Breast epithelium (tissue), 4 donors: ENCODE results near the gene ATG2A. TPM values are rescaled to one million over a fixed set of nuclear protein-coding genes. Genes with fewer than 3 reads are reported as not detected.

Experiments
- DNase-seq, 2 donors: peaks; one replicate each; pipeline ENCODE4 v3.0.0-alpha.2; 2019; ENCODE audit warnings: low spot score in 2 of 2
- H3K27ac ChIP-seq, 2 donors: fragments of 200-600 bp; sonication (generic) in 1 of 2; one replicate each; pipeline ENCODE4 v1.5.1; 2016 to 2019; ENCODE audit warnings: mild to moderate bottlenecking in 1 of 2
- H3K27me3 ChIP-seq, 2 donors: fragments of 200-600 bp; sonication (generic) in 1 of 2; one replicate each; pipeline versions ENCODE4 v1.5.1 to v1.6.0; 2017 to 2019; ENCODE audit warnings: control low read depth in 1 of 2, mild to moderate bottlenecking in 1 of 2
- H3K36me3 ChIP-seq: fragments of 200-600 bp; one replicate; pipeline ENCODE4 v1.5.1; 2019
- H3K4me1 ChIP-seq, 2 donors: fragments of 200-600 bp; sonication (generic); one replicate each; pipeline ENCODE4 v1.5.1; 2016 to 2019; ENCODE audit warnings: control low read depth in 1 of 2
- H3K4me3 ChIP-seq, 3 donors: fragments of 200-600 bp; sonication (generic); 1 replicate in 2 of 3; 2 replicates in 1 of 3; pipeline ENCODE4 v1.5.1; 2016 to 2019; ENCODE audit warnings: mild to moderate bottlenecking in 3 of 3, moderate library complexity in 2 of 3
- H3K9me3 ChIP-seq, 2 donors: fragments of 200-600 bp; sonication (generic) in 1 of 2; one replicate each; pipeline ENCODE4 v1.5.1; 2016 to 2019; ENCODE audit warnings: control low read depth in 1 of 2
- POLR2A ChIP-seq: fragments of 450-650 bp; IDR thresholded peaks from one replicate; pipeline ENCODE4 v1.6.1; 2016; ENCODE audit warnings: antibody characterized with exemption, mild to moderate bottlenecking, moderate library complexity
- POLR2AphosphoS5 ChIP-seq, 3 donors: sonication (generic); formaldehyde crosslinking; IDR thresholded peaks; one replicate each; pipeline ENCODE4 v1.6.1; 2017; ENCODE audit warnings: antibody characterized with exemption in 3 of 3
- intact Hi-C: fragments of 100-400 bp; cut with DNase I; formaldehyde crosslinking; loops from one replicate; pipeline ENCODE4 v1.15.1; 2023; ENCODE audit warnings: low total_unique reads
- total RNA-seq, 3 donors: library from RNA; depleted of rRNA; stranded (reverse); fragments of >200 nt; gene quantifications; one replicate each; pipeline ENCODE4 v1.1.0, GENCODE V29; 2016
- TF ChIP-seq, protein P1 (sequence below), 3 donors: fragments of 450-650 bp; IDR thresholded peaks; one replicate each; pipeline ENCODE4 v1.5.1; 2016 to 2017; ENCODE audit warnings: antibody characterized with exemption in 3 of 3, mild to moderate bottlenecking in 3 of 3, moderate library complexity in 3 of 3

The ATG2A gene
- total RNA-seq, 3 donors from 2014 or later = 20.0 to 22.1 (median 21.2) TPM

DNA sequence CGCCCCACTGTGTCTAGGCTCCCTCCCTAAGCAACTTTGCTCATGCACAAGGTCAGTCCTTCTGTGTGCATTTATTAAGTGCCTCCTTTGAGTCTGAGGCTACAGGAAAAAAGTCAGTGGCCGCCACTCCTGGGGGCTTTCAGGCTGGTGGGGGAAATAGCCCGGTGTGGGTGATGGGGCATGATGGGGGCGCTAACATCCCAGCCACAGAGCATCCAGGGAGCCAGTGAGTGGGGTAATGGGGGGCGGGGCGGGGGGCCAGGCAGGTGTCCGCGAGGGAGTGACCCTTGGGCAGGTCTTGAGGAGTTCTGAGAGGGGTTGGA is 28.6 kb downstream of the ATG2A start:
- peaks cover 0 to 4% of the 10 kb centered on the region in 2 donors for H3K4me1 ChIP-seq
- peak overlapping the region in 2 of 3 donors; percentile 32 to 57 for H3K4me3 ChIP-seq
- DNase-seq = no peak
- H3K9me3 ChIP-seq = no peaks in the 10 kb centered on the region
- TF ChIP-seq POLR2A = no peak
- TF ChIP-seq POLR2AphosphoS5 (IDR thresholded peaks at IDR 0.05) = no peak
- TF ChIP-seq, protein P1, sequence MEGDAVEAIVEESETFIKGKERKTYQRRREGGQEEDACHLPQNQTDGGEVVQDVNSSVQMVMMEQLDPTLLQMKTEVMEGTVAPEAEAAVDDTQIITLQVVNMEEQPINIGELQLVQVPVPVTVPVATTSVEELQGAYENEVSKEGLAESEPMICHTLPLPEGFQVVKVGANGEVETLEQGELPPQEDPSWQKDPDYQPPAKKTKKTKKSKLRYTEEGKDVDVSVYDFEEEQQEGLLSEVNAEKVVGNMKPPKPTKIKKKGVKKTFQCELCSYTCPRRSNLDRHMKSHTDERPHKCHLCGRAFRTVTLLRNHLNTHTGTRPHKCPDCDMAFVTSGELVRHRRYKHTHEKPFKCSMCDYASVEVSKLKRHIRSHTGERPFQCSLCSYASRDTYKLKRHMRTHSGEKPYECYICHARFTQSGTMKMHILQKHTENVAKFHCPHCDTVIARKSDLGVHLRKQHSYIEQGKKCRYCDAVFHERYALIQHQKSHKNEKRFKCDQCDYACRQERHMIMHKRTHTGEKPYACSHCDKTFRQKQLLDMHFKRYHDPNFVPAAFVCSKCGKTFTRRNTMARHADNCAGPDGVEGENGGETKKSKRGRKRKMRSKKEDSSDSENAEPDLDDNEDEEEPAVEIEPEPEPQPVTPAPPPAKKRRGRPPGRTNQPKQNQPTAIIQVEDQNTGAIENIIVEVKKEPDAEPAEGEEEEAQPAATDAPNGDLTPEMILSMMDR (IDR thresholded peaks at IDR 0.05) = no peak
- intact Hi-C loops = no loop called here
- no peaks in the 10 kb centered on the region for H3K27me3 ChIP-seq
- H3K27ac ChIP-seq = peak overlapping the region in 1 of 2 donors; percentile 60
- H3K36me3 ChIP-seq = no peaks in the 10 kb centered on the region

DNA sequence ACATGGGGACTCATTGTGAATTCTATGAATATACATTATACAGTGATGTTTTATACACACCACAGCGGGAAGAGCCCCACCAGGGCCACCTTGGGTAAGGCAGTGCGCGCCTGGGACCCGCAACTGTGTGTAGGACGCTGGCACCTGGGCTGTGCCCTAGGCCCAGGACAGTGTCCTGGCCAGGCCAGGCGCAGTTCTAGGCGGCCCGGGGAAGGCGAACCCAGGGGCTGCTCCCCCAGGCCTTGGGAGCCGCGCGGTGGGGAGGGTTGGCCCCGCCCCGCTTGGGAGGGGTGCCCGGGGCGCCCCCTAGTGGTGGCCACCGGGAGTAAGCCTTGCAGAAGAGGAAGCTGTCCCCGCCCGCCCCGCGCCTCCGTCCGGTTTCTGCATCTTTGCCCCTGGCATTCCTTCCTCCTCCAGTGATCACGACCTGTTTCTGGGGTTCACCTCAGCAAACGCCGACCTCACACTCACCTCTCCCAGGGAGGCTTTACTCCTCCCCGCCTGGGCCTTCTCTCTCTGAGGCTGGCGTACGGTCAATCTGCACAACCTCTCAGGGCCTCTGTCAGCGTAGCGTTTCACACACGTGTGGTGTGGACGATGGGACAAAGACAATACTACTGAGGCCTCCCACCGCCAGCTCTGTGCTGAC is 29.1 kb downstream of the ATG2A start:
- TF ChIP-seq POLR2A = no peak
- peak in 1 of 3 donors; percentile 40 for TF ChIP-seq POLR2AphosphoS5 (IDR thresholded peaks at IDR 0.05)
- TF ChIP-seq, protein P1 (IDR thresholded peaks at IDR 0.05) = peak; percentile 92 to 95 (median 92)
- no peaks in the 10 kb centered on the region for H3K27me3 ChIP-seq
- H3K27ac ChIP-seq = peak overlapping the region; percentile 50 to 60
- no peaks in the 10 kb centered on the region for H3K9me3 ChIP-seq
- peak; percentile 54 to 83 for DNase-seq
- peaks cover 0 to 4% of the 10 kb centered on the region in 2 donors for H3K4me1 ChIP-seq
- no peaks in the 10 kb centered on the region for H3K36me3 ChIP-seq
- intact Hi-C loops = no loop called here
- H3K4me3 ChIP-seq = peak overlapping the region; percentile 14 to 57 (median 32)

DNA sequence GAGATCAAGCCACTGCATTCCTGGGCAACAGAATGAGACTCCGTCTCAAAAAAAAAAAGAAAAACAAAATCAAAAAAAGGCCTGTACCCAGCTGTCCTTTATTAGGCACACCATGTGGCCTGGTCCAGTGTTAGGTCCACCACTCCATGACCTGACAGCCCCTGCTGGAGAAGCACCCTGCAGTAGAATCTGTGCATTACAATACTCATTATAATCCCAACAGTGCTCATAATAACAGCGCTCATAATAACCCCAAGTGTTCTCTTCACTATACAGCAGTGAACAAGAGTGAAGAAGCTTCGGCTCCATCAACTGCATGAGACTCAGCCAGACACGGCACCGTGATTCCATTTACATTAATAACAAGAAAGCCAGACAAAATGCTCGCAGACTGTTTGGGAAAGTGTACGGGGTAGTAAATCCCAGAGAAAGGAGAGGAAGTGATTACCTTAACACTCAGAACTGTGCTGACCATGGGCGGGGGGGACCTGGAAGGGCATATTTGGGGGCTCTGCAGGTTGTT is 29.7 kb downstream of the ATG2A start:
- Histone ChIP-seq H3K36me3 (no peaks in the 10 kb centered on the region), H3K9me3 (no peaks in the 10 kb centered on the region), H3K4me1 (peaks cover 0 to 4% of the 10 kb centered on the region in 2 donors), H3K27me3 (no peaks in the 10 kb centered on the region), H3K4me3 (peak overlapping the region in 2 of 3 donors; percentile 32 to 57), H3K27ac (peak overlapping the region; percentile 50 to 60)
- DNase-seq = no peak
- intact Hi-C loops = no loop called here
- TF ChIP-seq POLR2AphosphoS5 (IDR thresholded peaks at IDR 0.05) = no peak
- TF ChIP-seq, protein P1 (IDR thresholded peaks at IDR 0.05) = no peak

DNA sequence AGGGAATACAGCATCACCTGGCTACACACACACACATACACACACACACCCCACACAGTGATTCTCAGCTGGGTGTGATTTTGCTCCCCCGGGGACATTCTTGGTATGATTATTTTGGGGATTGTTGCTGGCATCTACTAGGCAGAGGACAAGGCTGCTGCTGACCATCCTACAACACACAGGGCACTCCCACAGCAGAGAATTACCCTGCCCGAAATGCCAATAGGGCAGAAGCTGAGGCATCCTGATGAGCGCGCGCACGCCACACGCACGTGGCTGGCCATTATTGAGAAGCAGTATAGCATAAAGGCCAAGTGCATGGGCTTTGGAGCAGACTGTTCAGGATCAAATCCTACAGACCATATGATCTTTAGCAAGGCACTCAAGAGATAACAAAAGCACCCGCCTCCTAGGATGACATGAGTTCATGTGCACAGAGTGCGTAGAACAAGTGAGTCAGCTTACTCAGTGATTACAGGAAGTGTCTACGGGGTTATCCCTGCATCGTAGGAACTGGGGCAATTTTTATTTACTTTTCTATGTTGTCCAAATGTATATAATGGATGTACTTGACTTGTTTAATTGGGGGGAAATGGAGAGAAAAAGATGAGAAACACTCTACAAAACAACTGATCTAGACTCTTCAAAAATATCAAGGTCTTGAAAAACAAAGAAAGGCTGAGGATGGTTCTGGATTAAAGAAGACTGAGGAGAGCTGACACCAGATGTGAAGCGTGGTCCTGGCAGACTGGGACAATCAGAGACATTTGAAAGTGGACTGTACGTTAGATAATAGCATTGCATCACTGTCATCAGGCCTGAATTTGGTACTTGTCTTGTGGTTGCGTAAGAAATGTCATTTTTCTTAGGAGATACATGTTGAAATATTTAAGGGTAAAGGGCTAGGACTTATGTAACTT is 31.4 kb downstream of the ATG2A start:
- intact Hi-C loops = no loop called here

More for the DNA sequence above, 31.4 kb downstream of the ATG2A start:
- no peak overlapping the region for H3K4me3 ChIP-seq
- no peaks in the 10 kb centered on the region for H3K27me3 ChIP-seq
- DNase-seq = no peak
- H3K27ac ChIP-seq = no peak overlapping the region
- peaks cover 0 to 4% of the 10 kb centered on the region in 2 donors for H3K4me1 ChIP-seq
- H3K36me3 ChIP-seq = no peaks in the 10 kb centered on the region
- H3K9me3 ChIP-seq = no peaks in the 10 kb centered on the region
- TF ChIP-seq POLR2AphosphoS5 (IDR thresholded peaks at IDR 0.05) (no peak), POLR2A (no peak)
- TF ChIP-seq, protein P1 (IDR thresholded peaks at IDR 0.05) = no peak
